Right lobe of liver (tissue), 6 donors: Measurements from ENCODE around the gene CXCL11. TPM values are rescaled to one million over a fixed set of nuclear protein-coding genes. Genes with fewer than 3 reads are reported as not detected.
A peak's percentile ranks its signal among the peaks of the same experiment; 100 is the strongest.

Experiments
- ATAC-seq, 4 donors: fragments of 200-7000 bp; cut with Tn5 transposase; one replicate each; pipeline ENCODE4 v1.9.1; 2020; ENCODE audit warnings: mild to moderate bottlenecking in 4 of 4, moderate library complexity in 4 of 4
- DNase-seq, 3 donors: peaks; one replicate each; pipeline ENCODE4 v3.0.0-alpha.2; 2020
- H3K27ac ChIP-seq, 3 donors: fragments of 200-600 bp; one replicate each; pipeline ENCODE4 v1.8.0; 2022
- H3K27me3 ChIP-seq, 2 donors: fragments of 200-600 bp; one replicate each; pipeline ENCODE4 v1.8.0; 2022
- H3K36me3 ChIP-seq, 4 donors: fragments of 200-600 bp; sonication (generic) in 1 of 4; one replicate each; pipeline versions ENCODE4 v1.5.1 to v1.8.0; 2017 to 2022; ENCODE audit warnings: control low read depth in 1 of 4
- H3K4me1 ChIP-seq, 4 donors: fragments of 200-600 bp; sonication (generic) in 1 of 4; one replicate each; pipeline versions ENCODE4 v1.5.1 to v1.8.0; 2017 to 2022; ENCODE audit warnings: control low read depth in 1 of 4
- H3K4me3 ChIP-seq, 3 donors: fragments of 200-600 bp; one replicate each; pipeline ENCODE4 v1.8.0; 2022
- H3K9me3 ChIP-seq, 4 donors: fragments of 200-600 bp; sonication (generic) in 1 of 4; one replicate each; pipeline versions ENCODE4 v1.5.1 to v1.8.0; 2017 to 2022; ENCODE audit warnings: control low read depth in 1 of 4
- POLR2A ChIP-seq: fragments of 450-650 bp; IDR thresholded peaks from one replicate; pipeline ENCODE4 v1.6.1; 2017; ENCODE audit warnings: antibody characterized with exemption, mild to moderate bottlenecking
- WGBS: methylation state at CpG from one replicate; pipeline ENCODE4 v1.1.6; 2018; ENCODE audit warnings: low coverage, low lambda C conversion rate; ENCODE audit not compliant: insufficient coverage; ENCODE audit errors: missing lambda C conversion rate; 5-methylcytosine and 5-hydroxymethylcytosine counted together
- intact Hi-C, 2 donors: fragments of 100-400 bp; cut with DNase I; formaldehyde crosslinking; loops; one replicate each; pipeline versions ENCODE4 v1.11.2 to v1.14.1; 2022
- total RNA-seq, 6 experiments: library from RNA; depleted of rRNA in 2 of 6; stranded (reverse); fragments of >200 nt in 2 of 6; fragmentation: NEBNext Ultra II Directional in 3 of 6; extraction: Animal tissue kit (Norgen Biotek cat#: 25700) in 3 of 6; gene quantifications; one replicate each; pipeline versions ENCODE4 v1.1.0 to v1.2.4, GENCODE V29; 2016 to 2023
- TF ChIP-seq, protein P1 (sequence below), 4 donors: fragments of 200-600 bp in 3 of 4; fragments of 450-650 bp in 1 of 4; IDR thresholded peaks; one replicate each; pipeline versions ENCODE4 v1.5.1 to v1.8.0; 2016 to 2022; ENCODE audit warnings: antibody characterized with exemption in 4 of 4, mild to moderate bottlenecking in 2 of 4
- donor health status: DM: no; HTN: yes; CAD: no.
- donor health status: DM: no; HTN: no; CAD: no.
- donor health status: DM: no; HTN: no; CAD: no.
- donor health status: DM: no; HTN: yes; CAD: no.
- donor health status: DM: no; HTN: yes; CAD: no.

CXCL11 gene
- total RNA-seq, 6 experiments from 2014 or later = 0.20 to 0.35 TPM; not detected in 4

DNA sequence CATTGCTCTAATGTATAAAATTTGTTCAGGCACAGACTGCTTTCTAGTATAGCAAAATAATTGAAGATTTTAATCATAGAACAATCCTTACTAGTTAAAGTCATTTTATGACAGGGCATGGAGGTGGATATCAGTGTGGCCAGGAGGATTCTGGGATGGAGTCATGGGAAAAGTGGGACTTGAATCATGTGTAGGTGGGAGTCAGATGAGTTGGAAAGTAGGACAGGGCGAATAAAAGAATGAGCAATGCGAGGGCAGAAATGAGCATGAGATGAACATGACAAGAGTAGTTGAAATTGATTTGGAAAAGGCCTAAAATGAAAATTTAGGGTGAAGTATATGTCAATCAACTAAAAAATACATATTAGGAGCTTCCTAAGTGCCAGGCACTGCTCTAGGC is 37.9 kb downstream of the CXCL11 start:
- H3K36me3 ChIP-seq = no peaks in the 10 kb centered on the region
- H3K4me3 ChIP-seq = no peak overlapping the region
- ATAC-seq (no peak), DNase-seq (no peak)
- no peaks in the 10 kb centered on the region for H3K4me1 ChIP-seq
- no peak overlapping the region for H3K27ac ChIP-seq
- 78% methylated on average over 2 of the region's 2 CpGs for WGBS
- H3K27me3 ChIP-seq = no peaks in the 10 kb centered on the region
- no peaks in the 10 kb centered on the region for H3K9me3 ChIP-seq
- intact Hi-C loops = loop anchor here in 1 of 2 donors (10.0 kb wide), 1 partner anchor 67 kb away; no protein-coding TSS in a partner anchor
- TF ChIP-seq, protein P1, sequence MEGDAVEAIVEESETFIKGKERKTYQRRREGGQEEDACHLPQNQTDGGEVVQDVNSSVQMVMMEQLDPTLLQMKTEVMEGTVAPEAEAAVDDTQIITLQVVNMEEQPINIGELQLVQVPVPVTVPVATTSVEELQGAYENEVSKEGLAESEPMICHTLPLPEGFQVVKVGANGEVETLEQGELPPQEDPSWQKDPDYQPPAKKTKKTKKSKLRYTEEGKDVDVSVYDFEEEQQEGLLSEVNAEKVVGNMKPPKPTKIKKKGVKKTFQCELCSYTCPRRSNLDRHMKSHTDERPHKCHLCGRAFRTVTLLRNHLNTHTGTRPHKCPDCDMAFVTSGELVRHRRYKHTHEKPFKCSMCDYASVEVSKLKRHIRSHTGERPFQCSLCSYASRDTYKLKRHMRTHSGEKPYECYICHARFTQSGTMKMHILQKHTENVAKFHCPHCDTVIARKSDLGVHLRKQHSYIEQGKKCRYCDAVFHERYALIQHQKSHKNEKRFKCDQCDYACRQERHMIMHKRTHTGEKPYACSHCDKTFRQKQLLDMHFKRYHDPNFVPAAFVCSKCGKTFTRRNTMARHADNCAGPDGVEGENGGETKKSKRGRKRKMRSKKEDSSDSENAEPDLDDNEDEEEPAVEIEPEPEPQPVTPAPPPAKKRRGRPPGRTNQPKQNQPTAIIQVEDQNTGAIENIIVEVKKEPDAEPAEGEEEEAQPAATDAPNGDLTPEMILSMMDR (IDR thresholded peaks at IDR 0.05) = no peak
- no peak for TF ChIP-seq POLR2A

DNA sequence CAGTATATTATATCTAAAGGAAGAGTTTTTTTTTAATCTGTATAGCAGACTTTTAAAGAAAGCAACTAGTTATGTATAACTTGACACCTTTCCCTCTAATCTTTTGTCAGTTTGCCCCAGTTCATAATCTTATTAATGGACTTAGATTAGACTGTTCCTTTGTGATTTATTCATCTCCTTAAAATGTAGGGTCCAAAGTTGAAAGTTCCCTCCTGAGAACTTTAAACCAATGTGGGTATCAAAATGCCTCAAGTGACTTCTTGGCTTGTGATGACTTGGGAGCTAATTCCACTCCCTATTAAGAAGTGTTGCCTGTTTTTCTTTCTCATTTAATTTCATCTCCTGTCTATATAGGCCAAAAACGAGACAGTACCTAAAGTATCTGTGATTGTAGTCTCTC is 38.8 kb downstream of the CXCL11 start:
- Histone ChIP-seq H3K27me3 (no peaks in the 10 kb centered on the region), H3K27ac (no peak overlapping the region), H3K4me1 (no peaks in the 10 kb centered on the region), H3K4me3 (no peak overlapping the region), H3K36me3 (no peaks in the 10 kb centered on the region), H3K9me3 (no peaks in the 10 kb centered on the region)
- ATAC-seq = no peak
- TF ChIP-seq POLR2A = no peak
- TF ChIP-seq, protein P1 (IDR thresholded peaks at IDR 0.05) = no peak
- intact Hi-C loops = loop anchor here in 1 of 2 donors (10.0 kb wide), 1 partner anchor 68 kb away; no protein-coding TSS in a partner anchor
- DNase-seq = no peak
- 33% methylated on average over 1 of the region's 1 CpG for WGBS

DNA sequence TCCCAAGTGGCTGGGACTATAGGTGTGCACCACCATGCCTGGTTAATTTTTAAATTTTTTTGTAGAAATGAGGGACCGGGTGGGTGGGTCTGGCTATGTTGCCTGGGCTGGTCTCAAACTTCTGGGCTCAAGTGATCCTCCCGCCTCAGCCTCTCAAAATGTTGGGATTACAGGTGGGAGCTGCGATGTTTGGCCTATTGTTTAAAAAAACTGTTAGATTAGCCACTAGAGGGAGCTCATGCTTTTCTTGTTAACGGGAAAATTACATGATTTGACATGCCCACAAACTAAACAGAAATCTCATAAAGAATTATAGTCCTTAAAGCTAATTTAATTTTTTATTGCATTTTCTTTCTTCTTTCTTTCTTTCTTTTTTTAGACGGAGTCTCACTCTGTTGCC is 40.1 kb downstream of the CXCL11 start:
- TF ChIP-seq, protein P1 (IDR thresholded peaks at IDR 0.05) = peak; percentile 58 to 73 (median 68)
- TF ChIP-seq POLR2A = no peak
- Histone ChIP-seq H3K36me3 (no peaks in the 10 kb centered on the region), H3K27ac (no peak overlapping the region), H3K4me3 (no peak overlapping the region), H3K27me3 (no peaks in the 10 kb centered on the region), H3K4me1 (peaks cover 0 to 3% (median 0%) of the 10 kb centered on the region in 4 donors), H3K9me3 (no peaks in the 10 kb centered on the region)
- 9% methylated on average over 5 of the region's 5 CpGs for WGBS
- DNase-seq (no peak), ATAC-seq (peak; percentile 59 to 70 (median 64))
- intact Hi-C loops = loop anchor here in 1 of 2 donors (10.0 kb wide), 1 partner anchor 69 kb away; no protein-coding TSS in a partner anchor

DNA sequence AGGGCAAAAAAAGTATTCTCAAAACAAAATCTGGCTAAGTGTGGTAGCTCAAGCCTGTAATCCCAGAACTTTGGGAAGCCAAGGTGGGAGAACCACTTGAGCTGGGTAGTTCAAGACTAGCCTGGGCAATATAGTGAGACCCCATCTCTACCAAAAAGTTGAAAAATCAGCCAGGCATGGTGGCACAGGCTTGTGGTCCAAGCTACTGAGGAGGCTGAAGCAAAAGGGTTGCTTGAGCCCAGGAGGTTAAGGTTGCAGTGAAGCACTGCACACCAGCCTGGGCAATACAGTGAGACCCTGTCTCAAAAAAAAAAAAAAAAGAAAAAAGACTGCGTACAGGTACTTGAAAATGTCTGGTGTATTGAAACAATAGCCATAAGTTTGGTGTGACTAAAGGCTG is 43.4 kb downstream of the CXCL11 start:
- WGBS = 50% methylated on average over 1 of the region's 1 CpG
- ATAC-seq (no peak), DNase-seq (no peak)
- no peak overlapping the region for H3K4me3 ChIP-seq
- intact Hi-C loops = loop anchor here in 1 of 2 donors (10.0 kb wide), 1 partner anchor 72 kb away; no protein-coding TSS in a partner anchor
- no peak overlapping the region for H3K27ac ChIP-seq
- no peaks in the 10 kb centered on the region for H3K9me3 ChIP-seq
- no peaks in the 10 kb centered on the region for H3K27me3 ChIP-seq
- no peaks in the 10 kb centered on the region for H3K36me3 ChIP-seq
- peaks cover 0 to 17% (median 8%) of the 10 kb centered on the region in 4 donors for H3K4me1 ChIP-seq
- TF ChIP-seq POLR2A = no peak
- TF ChIP-seq, protein P1 (IDR thresholded peaks at IDR 0.05) = no peak
